ENCODE data around the gene RUFY3.

- TF ChIP-seq YY1 (IDR thresholded peaks at IDR 0.05) (no peak), CTCF (IDR thresholded peaks at IDR 0.05; ENCODE audit: low read depth, low read length, missing input control) (no peak)
Observed at GRCh38 chr4:70754990-70755688, 33.4 kb downstream of the RUFY3 start.
